H9 (cell line): ENCODE measurements around the gene MAP3K7CL. TPM values are rescaled to one million over a fixed set of nuclear protein-coding genes. Genes with fewer than 3 reads are reported as not detected.

Experiments
- DNase-seq: peaks from one replicate; pipeline ENCODE4 v3.0.0-alpha.2; 2017
- H2AFZ ChIP-seq: one replicate; pipeline ENCODE4 v1.6.1; 2013; ENCODE audit warnings: mild to moderate bottlenecking, low read length, control low read depth, moderate library complexity
- H2AK5ac ChIP-seq: 2 replicates; pipeline ENCODE4 v1.6.1; 2013; ENCODE audit warnings: low read length, control low read depth, mixed read lengths; ENCODE audit not compliant: insufficient read length
- H2BK120ac ChIP-seq: one replicate; pipeline ENCODE4 v1.6.1; 2013; ENCODE audit warnings: low read depth, mild to moderate bottlenecking, low read length, control low read depth, inconsistent platforms; ENCODE audit not compliant: poor library complexity, severe bottlenecking
- H2BK12ac ChIP-seq: 2 replicates; pipeline ENCODE4 v1.6.1; 2013; ENCODE audit warnings: low read length, control low read depth, mixed read lengths, low read depth; ENCODE audit not compliant: insufficient read length
- H2BK15ac ChIP-seq: 2 replicates; pipeline ENCODE4 v1.6.1; 2013; ENCODE audit warnings: low read depth, low read length, control low read depth
- H2BK20ac ChIP-seq: one replicate; pipeline ENCODE4 v1.6.1; 2013; ENCODE audit warnings: low read depth, mild to moderate bottlenecking, low read length, control low read depth, inconsistent platforms; ENCODE audit not compliant: poor library complexity, severe bottlenecking
- H2BK5ac ChIP-seq: 2 replicates; pipeline ENCODE4 v1.6.1; 2013; ENCODE audit warnings: low read length, control low read depth, mixed read lengths; ENCODE audit not compliant: insufficient read length
- H3K14ac ChIP-seq: 2 replicates; pipeline ENCODE4 v1.6.1; 2013; ENCODE audit warnings: low read length, control low read depth; ENCODE audit not compliant: insufficient read depth
- H3K18ac ChIP-seq: 2 replicates; pipeline ENCODE4 v1.6.1; 2013; ENCODE audit warnings: low read depth, mild to moderate bottlenecking, mixed read lengths, low read length, control low read depth; ENCODE audit not compliant: insufficient read length
- H3K23ac ChIP-seq: 2 replicates; pipeline ENCODE4 v1.6.1; 2013; ENCODE audit warnings: low read length, control low read depth, mixed read lengths, low read depth; ENCODE audit not compliant: insufficient read length
- H3K23me2 ChIP-seq: 2 replicates; pipeline ENCODE4 v1.6.1; 2013; ENCODE audit warnings: low read depth, mild to moderate bottlenecking, mixed read lengths, low read length, control low read depth; ENCODE audit not compliant: insufficient read length, poor library complexity, severe bottlenecking
- H3K27ac ChIP-seq: 2 replicates; pipeline ENCODE4 v1.5.1; 2013; ENCODE audit warnings: low read length, control low read depth, mixed read lengths, low read depth; ENCODE audit not compliant: insufficient read length
- H3K27me3 ChIP-seq: 2 replicates; pipeline ENCODE4 v1.6.1; 2013; ENCODE audit warnings: low read length, control low read depth, inconsistent platforms; ENCODE audit not compliant: insufficient read depth
- H3K4ac ChIP-seq: 2 replicates; pipeline ENCODE4 v1.6.1; 2013; ENCODE audit warnings: low read depth, mild to moderate bottlenecking, control low read depth, inconsistent platforms, low read length, moderate library complexity
- H3K4me1 ChIP-seq: 2 replicates; pipeline ENCODE4 v1.6.1; 2013; ENCODE audit warnings: low read length, control low read depth, inconsistent platforms; ENCODE audit not compliant: insufficient read depth
- H3K4me2 ChIP-seq: 2 replicates; pipeline ENCODE4 v1.6.1; 2013; ENCODE audit warnings: low read length, control low read depth, mixed read lengths; ENCODE audit not compliant: insufficient read length, insufficient read depth
- H3K56ac ChIP-seq: 2 replicates; pipeline ENCODE4 v1.6.1; 2013; ENCODE audit warnings: low read depth, mild to moderate bottlenecking, mixed read lengths, low read length, control low read depth; ENCODE audit not compliant: insufficient read length
- H3K79me1 ChIP-seq: 2 replicates; pipeline ENCODE4 v1.6.1; 2013; ENCODE audit warnings: low read depth, mild to moderate bottlenecking, moderate library complexity, low read length, control low read depth, inconsistent platforms; ENCODE audit not compliant: insufficient read depth, poor library complexity, severe bottlenecking
- H3K79me2 ChIP-seq: 2 replicates; pipeline ENCODE4 v1.6.1; 2013; ENCODE audit warnings: low read length, control low read depth, inconsistent platforms; ENCODE audit not compliant: insufficient read depth
- H3K9ac ChIP-seq: 2 replicates; pipeline ENCODE4 v1.6.1; 2013; ENCODE audit warnings: low read length, control low read depth, mixed read lengths; ENCODE audit not compliant: insufficient read length; ENCODE audit errors: extremely low read depth
- H3K9me3 ChIP-seq: one replicate; pipeline ENCODE4 v1.6.1; 2013; ENCODE audit warnings: low read depth, low read length, inconsistent platforms; ENCODE audit not compliant: control insufficient read depth
- H3T11ph ChIP-seq: one replicate; pipeline ENCODE4 v1.6.1; 2013; ENCODE audit warnings: mild to moderate bottlenecking, low read length, control low read depth, inconsistent platforms
- H4K20me1 ChIP-seq: one replicate; pipeline ENCODE4 v1.6.1; 2013; ENCODE audit not compliant: control insufficient read depth, insufficient read length, insufficient read depth
- H4K5ac ChIP-seq: 2 replicates; pipeline ENCODE4 v1.6.1; 2013; ENCODE audit warnings: low read depth, mild to moderate bottlenecking, mixed read lengths, low read length, control low read depth; ENCODE audit not compliant: insufficient read length
- H4K8ac ChIP-seq: replicated peaks from 2 replicates; pipeline ENCODE4 v1.6.1; 2013; ENCODE audit warnings: low read length, control low read depth, mixed read lengths, low read depth; ENCODE audit not compliant: insufficient read length
- H4K91ac ChIP-seq: 2 replicates; pipeline ENCODE4 v1.6.1; 2013; ENCODE audit warnings: low read depth, mild to moderate bottlenecking, moderate library complexity, mixed read lengths, low read length, control low read depth; ENCODE audit not compliant: insufficient read length
- H3K27ac Mint-ChIP-seq, 3 experiments: 2 replicates in 2 of 3; 3 replicates in 1 of 3; pipeline ENCODE4 v1.8.0; 2020 to 2021; ENCODE audit warnings: mixed read lengths in 3 of 3, mild to moderate bottlenecking in 1 of 3, moderate library complexity in 1 of 3
- H3K27me3 Mint-ChIP-seq: 2 replicates; pipeline ENCODE4 v1.8.0; 2021; ENCODE audit warnings: low read depth, mild to moderate bottlenecking, moderate library complexity, mixed read lengths
- H3K36me3 Mint-ChIP-seq, 3 experiments: 2 replicates in 2 of 3; 3 replicates in 1 of 3; pipeline ENCODE4 v1.8.0; 2020 to 2021; ENCODE audit warnings: low read depth in 3 of 3, mixed read lengths in 3 of 3; ENCODE audit not compliant: insufficient read depth in 1 of 3
- H3K4me1 Mint-ChIP-seq, 2 experiments: 2 replicates each; pipeline ENCODE4 v1.8.0; 2020; ENCODE audit warnings: mixed read lengths in 2 of 2
- H3K4me3 Mint-ChIP-seq, 2 experiments: 2 replicates in 1 of 2; 3 replicates in 1 of 2; pipeline ENCODE4 v1.8.0; 2020 to 2021; ENCODE audit warnings: mild to moderate bottlenecking in 2 of 2, mixed read lengths in 2 of 2, moderate library complexity in 1 of 2
- H3K9me3 Mint-ChIP-seq, 2 experiments: 2 replicates in 1 of 2; 3 replicates in 1 of 2; pipeline ENCODE4 v1.8.0; 2020; ENCODE audit warnings: mild to moderate bottlenecking in 2 of 2, mixed read lengths in 2 of 2, moderate library complexity in 1 of 2
- WGBS: extraction: QIAGEN DNeasy Blood & Tissue Kit; methylation state at CpG from one replicate; pipeline ENCODE4 v1.1.7; 2013; ENCODE audit warnings: missing lambda C conversion rate, low lambda C conversion rate, mixed read lengths; ENCODE audit not compliant: insufficient read length; ENCODE audit errors: extremely low coverage; 5-methylcytosine and 5-hydroxymethylcytosine counted together
- total RNA-seq: library from RNA; stranded (reverse); gene quantifications from 2 replicates; pipeline ENCODE4 v1.2.1, GENCODE V29; 2021
- TF ChIP-seq, protein P1 (sequence below): fragments of 200-600 bp; sonication (generic); conservative IDR thresholded peaks from 3 replicates; pipeline ENCODE4 v1.8.0; 2021; ENCODE audit warnings: antibody characterized with exemption, mild to moderate bottlenecking

Gene MAP3K7CL
- total RNA-seq, 1 experiment from 2014 or later: not detected

DNA sequence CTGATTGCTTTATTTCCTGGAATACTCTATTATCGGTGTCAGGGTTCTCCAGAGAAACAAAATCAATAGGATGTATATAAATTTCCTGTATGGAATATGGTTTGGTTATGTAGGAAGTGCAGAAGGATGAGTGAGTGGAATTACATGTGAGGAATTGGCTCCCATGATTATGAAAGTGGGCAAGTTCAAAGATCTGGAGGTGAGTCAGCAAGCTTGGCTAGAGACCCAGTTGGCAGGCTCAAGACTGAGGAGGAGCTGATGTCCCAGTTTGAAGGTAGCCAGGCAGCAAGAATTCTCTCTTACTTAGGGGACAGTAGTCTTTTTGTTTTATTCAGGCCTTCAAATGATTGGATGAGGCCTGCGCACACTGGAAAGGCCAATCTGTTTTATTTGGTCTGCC, 57.5 kb downstream of the MAP3K7CL start:
- H2BK5ac ChIP-seq: no peak overlapping the region
- Mint-ChIP-seq H3K36me3 (no peaks in the 10 kb centered on the region), H3K9me3 (no peaks in the 10 kb centered on the region; a peak in 1 of 5 replicates), H3K4me3 (no peak overlapping the region), H3K4me1 (peaks cover 1 to 4% of the 10 kb centered on the region in 2 experiments), H3K27ac (no peak overlapping the region), H3K27me3 (no peaks in the 10 kb centered on the region)
- DNase-seq: no peak
- H3K56ac ChIP-seq: no peak overlapping the region
- TF ChIP-seq, protein P1, sequence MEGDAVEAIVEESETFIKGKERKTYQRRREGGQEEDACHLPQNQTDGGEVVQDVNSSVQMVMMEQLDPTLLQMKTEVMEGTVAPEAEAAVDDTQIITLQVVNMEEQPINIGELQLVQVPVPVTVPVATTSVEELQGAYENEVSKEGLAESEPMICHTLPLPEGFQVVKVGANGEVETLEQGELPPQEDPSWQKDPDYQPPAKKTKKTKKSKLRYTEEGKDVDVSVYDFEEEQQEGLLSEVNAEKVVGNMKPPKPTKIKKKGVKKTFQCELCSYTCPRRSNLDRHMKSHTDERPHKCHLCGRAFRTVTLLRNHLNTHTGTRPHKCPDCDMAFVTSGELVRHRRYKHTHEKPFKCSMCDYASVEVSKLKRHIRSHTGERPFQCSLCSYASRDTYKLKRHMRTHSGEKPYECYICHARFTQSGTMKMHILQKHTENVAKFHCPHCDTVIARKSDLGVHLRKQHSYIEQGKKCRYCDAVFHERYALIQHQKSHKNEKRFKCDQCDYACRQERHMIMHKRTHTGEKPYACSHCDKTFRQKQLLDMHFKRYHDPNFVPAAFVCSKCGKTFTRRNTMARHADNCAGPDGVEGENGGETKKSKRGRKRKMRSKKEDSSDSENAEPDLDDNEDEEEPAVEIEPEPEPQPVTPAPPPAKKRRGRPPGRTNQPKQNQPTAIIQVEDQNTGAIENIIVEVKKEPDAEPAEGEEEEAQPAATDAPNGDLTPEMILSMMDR: no peak
- no peak overlapping the region for H2BK15ac ChIP-seq
- no peak overlapping the region for H4K8ac ChIP-seq
- no peak overlapping the region for H3K9ac ChIP-seq
- H3K4ac ChIP-seq: no peak overlapping the region
- no peak overlapping the region for H2AFZ ChIP-seq
- WGBS: no CpG with 5 or more reads among the region's 2 CpGs
- H3K23me2 ChIP-seq: no peaks in the 10 kb centered on the region
- H3K18ac ChIP-seq: no peak overlapping the region
- no peak overlapping the region for H2BK120ac ChIP-seq
- no peak overlapping the region for H2BK20ac ChIP-seq
- no peaks in the 10 kb centered on the region for H4K20me1 ChIP-seq
- no peak overlapping the region for H3K27ac ChIP-seq
- H3K27me3 ChIP-seq: no peaks in the 10 kb centered on the region
- H2BK12ac ChIP-seq: no peak overlapping the region
- H3K23ac ChIP-seq: no peak overlapping the region
- no peak overlapping the region for H3T11ph ChIP-seq
- H3K9me3 ChIP-seq: no peaks in the 10 kb centered on the region
- H4K91ac ChIP-seq: no peak overlapping the region
- H4K5ac ChIP-seq: no peak overlapping the region
- no peaks in the 10 kb centered on the region for H3K4me1 ChIP-seq
- no peak overlapping the region for H3K14ac ChIP-seq
- H3K4me2 ChIP-seq: no peak overlapping the region
- no peaks in the 10 kb centered on the region for H3K79me1 ChIP-seq
- H3K79me2 ChIP-seq: no peaks in the 10 kb centered on the region
- no peak overlapping the region for H2AK5ac ChIP-seq
